ENCODE data around the gene TMEM134.

The TMEM134 gene

DNA sequence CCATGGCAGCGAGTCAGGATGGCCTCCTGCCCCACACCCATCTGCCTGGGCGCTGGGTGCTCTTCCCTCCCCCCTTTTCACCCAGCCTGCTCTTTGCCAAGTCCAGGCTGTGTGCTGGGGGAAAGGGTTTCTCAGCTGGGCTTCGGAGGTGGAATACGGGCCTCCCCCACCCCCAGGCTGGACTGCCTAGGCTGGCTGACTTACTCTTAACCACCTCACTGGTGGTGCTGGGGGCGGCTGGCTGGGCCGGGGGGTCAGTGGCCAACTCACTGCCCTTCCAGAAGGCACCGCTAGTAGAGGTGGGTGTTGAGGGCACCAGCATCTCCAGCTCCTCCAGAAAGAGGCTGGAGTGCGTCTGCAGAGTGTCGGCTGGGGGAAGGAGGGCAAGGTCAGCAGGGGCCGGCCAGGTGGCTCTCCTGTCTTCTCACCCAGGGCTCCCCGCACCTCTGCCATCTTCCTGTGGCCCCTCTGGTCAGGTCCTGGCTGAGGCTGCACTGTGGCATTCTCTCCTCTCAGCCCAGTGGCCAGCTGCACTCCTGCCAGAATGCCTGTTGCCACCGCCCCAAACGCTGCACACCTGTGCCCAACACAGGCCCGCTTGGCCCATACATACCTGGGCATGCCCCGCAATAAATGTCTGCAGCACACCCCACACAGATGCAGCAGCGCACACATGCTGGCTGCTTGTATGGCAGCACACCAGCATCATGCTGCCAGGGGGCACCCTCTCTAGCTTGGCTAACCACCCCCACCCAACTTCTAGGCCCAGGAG lies 26.4 kb upstream of the TMEM134 start:
- TF ChIP-seq CTCF (IDR thresholded peaks at IDR 0.05; ENCODE audit: borderline replicate concordance, control extremely low read depth, extremely low read depth, insufficient read depth, missing control alignments): no peak
- in situ Hi-C loops (cut with MboI; ENCODE audit: low sequenced_read_pairs, unreplicated experiment): no loop called here
- DNase-seq (ENCODE audit: low spot score): no peak

- in situ Hi-C loops (cut with MboI; ENCODE audit: low sequenced_read_pairs, unreplicated experiment): no loop called here
- TF ChIP-seq CTCF (IDR thresholded peaks at IDR 0.05; ENCODE audit: borderline replicate concordance, control extremely low read depth, extremely low read depth, insufficient read depth, missing control alignments): no peak
- no peak for DNase-seq (ENCODE audit: low spot score)
Observed at GRCh38 chr11:67494371-67495233, 25.6 kb upstream of the TMEM134 start.

- in situ Hi-C loops (cut with MboI; ENCODE audit: low sequenced_read_pairs, unreplicated experiment): no loop called here
- DNase-seq (ENCODE audit: low spot score): no peak
- TF ChIP-seq CTCF (IDR thresholded peaks at IDR 0.05; ENCODE audit: borderline replicate concordance, control extremely low read depth, extremely low read depth, insufficient read depth, missing control alignments): no peak
Observed at GRCh38 chr11:67493548-67494370, 24.7 kb upstream of the TMEM134 start.

GRCh38 chr11:67492801-67493547 lies 23.9 kb upstream of the TMEM134 start:
- no peak for DNase-seq (ENCODE audit: low spot score)
- in situ Hi-C loops (cut with MboI; ENCODE audit: low sequenced_read_pairs, unreplicated experiment): no loop called here
- no peak for TF ChIP-seq CTCF (IDR thresholded peaks at IDR 0.05; ENCODE audit: borderline replicate concordance, control extremely low read depth, extremely low read depth, insufficient read depth, missing control alignments)

DNA sequence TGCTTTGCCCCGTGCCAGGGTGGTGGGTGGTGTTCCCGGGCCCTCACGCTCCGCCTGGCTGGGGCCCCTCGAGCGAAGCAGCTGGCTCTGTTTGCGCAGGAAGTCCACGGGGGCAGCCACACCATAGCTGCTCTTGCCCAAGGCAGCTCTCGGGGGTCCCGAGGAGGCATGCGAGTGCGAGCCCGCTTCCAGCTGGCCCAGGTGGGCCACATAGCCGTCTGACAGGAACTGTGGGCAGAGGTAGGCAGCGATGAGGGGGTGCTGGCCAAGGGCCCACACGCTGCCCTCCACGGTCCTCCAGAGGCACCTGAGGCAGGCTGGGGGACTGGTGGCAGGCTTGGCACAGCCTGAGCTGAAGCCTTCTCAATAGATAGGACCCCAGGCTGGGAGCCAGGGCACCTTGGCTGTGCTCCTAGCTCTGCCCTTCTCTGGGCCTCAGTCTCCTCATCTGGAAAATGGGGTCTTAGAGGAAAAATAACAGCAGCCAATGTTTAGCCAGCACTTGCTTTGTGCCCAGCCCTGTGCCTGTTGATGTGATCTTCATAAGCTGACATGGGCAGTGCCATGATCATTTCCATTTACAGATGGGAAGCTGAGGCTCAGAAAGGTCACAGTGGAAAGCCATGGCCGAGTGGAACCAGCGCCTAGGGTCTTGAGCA lies 23.1 kb upstream of the TMEM134 start:
- in situ Hi-C loops (cut with MboI; ENCODE audit: low sequenced_read_pairs, unreplicated experiment): no loop called here
- DNase-seq (ENCODE audit: low spot score): no peak
- no peak for TF ChIP-seq CTCF (IDR thresholded peaks at IDR 0.05; ENCODE audit: borderline replicate concordance, control extremely low read depth, extremely low read depth, insufficient read depth, missing control alignments)

Measured in GM13976 (cell line).